HEK293T (cell line): ENCODE measurements around the gene ENG.

ENCODE experiments used
- BHLHE40 ChIP-seq: fragments of 450-650 bp; IDR thresholded peaks from 2 replicates; pipeline ENCODE4 v1.6.1; 2016; ENCODE audit warnings: mild to moderate bottlenecking, moderate library complexity, borderline replicate concordance
- L3MBTL2 ChIP-seq: fragments of 450-650 bp; conservative IDR thresholded peaks from 2 replicates; pipeline ENCODE4 v1.6.1; 2016; ENCODE audit warnings: mild to moderate bottlenecking
- SP1 ChIP-seq: fragments of 450-650 bp; IDR thresholded peaks from 2 replicates; pipeline ENCODE4 v1.6.1; 2017

GRCh38 chr9:127873223-127873691, 18.8 kb upstream of the ENG start:
- TF ChIP-seq BHLHE40 (no peak), L3MBTL2 (no peak), SP1 (no peak)
